Lung (tissue), 12 donors: ENCODE measurements around the gene SLC1A7. TPM values are rescaled to one million over a fixed set of nuclear protein-coding genes. Genes with fewer than 3 reads are reported as not detected.

ENCODE experiments used
- ATAC-seq: fragments of 200-7000 bp; cut with Tn5 transposase; one replicate; pipeline ENCODE4 v1.9.1; 2020; ENCODE audit warnings: moderate number of reproducible peaks; ENCODE audit not compliant: insufficient read depth, low FRiP score
- DNase-seq, 3 donors: peaks; one replicate each; pipeline ENCODE4 v3.0.0-alpha.2; 2013 to 2017
- H3K27ac ChIP-seq, 2 donors: one replicate each; pipeline ENCODE4 v1.5.1; 2013; ENCODE audit warnings: mild to moderate bottlenecking in 2 of 2, moderate library complexity in 2 of 2, control low read depth in 1 of 2, inconsistent platforms in 1 of 2, low read depth in 1 of 2, low read length in 1 of 2
- H3K27me3 ChIP-seq, 3 donors: one replicate each; pipeline ENCODE4 v1.5.1; 2013; ENCODE audit warnings: low read length in 2 of 3; ENCODE audit not compliant: control insufficient read depth in 3 of 3, insufficient read depth in 3 of 3
- H3K36me3 ChIP-seq, 4 donors: one replicate each; pipeline ENCODE4 v1.5.1; 2013; ENCODE audit warnings: low read length in 4 of 4, mild to moderate bottlenecking in 1 of 4, moderate library complexity in 1 of 4; ENCODE audit not compliant: control insufficient read depth in 4 of 4, insufficient read depth in 4 of 4
- H3K4me1 ChIP-seq, 5 donors: one replicate each; pipeline ENCODE4 v1.5.1; 2013; ENCODE audit warnings: low read length in 5 of 5, mild to moderate bottlenecking in 2 of 5, moderate library complexity in 1 of 5; ENCODE audit not compliant: control insufficient read depth in 5 of 5, insufficient read depth in 5 of 5
- H3K4me3 ChIP-seq: one replicate; pipeline ENCODE4 v1.5.1; 2013; ENCODE audit warnings: mild to moderate bottlenecking, control low read depth, moderate library complexity
- H3K9ac ChIP-seq, 2 donors: one replicate each; pipeline ENCODE4 v1.5.1; 2013; ENCODE audit warnings: low read length in 2 of 2, control low read depth in 1 of 2; ENCODE audit not compliant: insufficient read depth in 1 of 2
- H3K9me3 ChIP-seq, 4 donors: one replicate each; pipeline ENCODE4 v1.5.1; 2013; ENCODE audit warnings: low read length in 3 of 4, mild to moderate bottlenecking in 1 of 4, moderate library complexity in 1 of 4; ENCODE audit not compliant: control insufficient read depth in 4 of 4, insufficient read depth in 3 of 4
- WGBS, 2 donors: extraction: QIAGEN DNeasy Blood & Tissue Kit; methylation state at CpG; one replicate each; pipeline ENCODE4 v1.1.7; 2013; 5-methylcytosine and 5-hydroxymethylcytosine counted together
- polyA plus RNA-seq, 2 donors: library from polyadenylated mRNA; stranded (reverse); fragments of 200-250 nt; gene quantifications; one replicate each; pipeline ENCODE4 v1.2.1, GENCODE V29; 2013
- total RNA-seq, 2 donors: library from RNA; depleted of rRNA in 1 of 2; stranded (reverse); fragments of >200 nt in 1 of 2; gene quantifications; one replicate each; pipeline ENCODE4 v1.2.1, GENCODE V29; 2014 to 2021
- TF ChIP-seq, protein P1 (sequence below): IDR thresholded peaks from 2 replicates; pipeline ENCODE4 v1.5.1; 2012; ENCODE audit warnings: mild to moderate bottlenecking; ENCODE audit errors: control extremely low read depth, extremely low read depth
- donor health status: control.
- donor health status: control.
- donor health status: Bipolar disorder and iron deficiency.
- donor health status: healthy.
- donor health status: DM: yes; HTN: yes; CAD: no.

Gene SLC1A7
- total and polyA plus RNA-seq, 4 donors: 0.14 to 0.81 (median 0.38) TPM

GRCh38 chr1:53094533-53094919 is 47.9 kb downstream of the SLC1A7 start:
- H3K4me3 ChIP-seq: no peak overlapping the region
- no peaks in the 10 kb centered on the region for H3K36me3 ChIP-seq
- DNase-seq: no peak
- H3K4me1 ChIP-seq: peaks cover 0 to 7% (median 0%) of the 10 kb centered on the region in 5 donors
- no peaks in the 10 kb centered on the region for H3K27me3 ChIP-seq
- TF ChIP-seq, protein P1, sequence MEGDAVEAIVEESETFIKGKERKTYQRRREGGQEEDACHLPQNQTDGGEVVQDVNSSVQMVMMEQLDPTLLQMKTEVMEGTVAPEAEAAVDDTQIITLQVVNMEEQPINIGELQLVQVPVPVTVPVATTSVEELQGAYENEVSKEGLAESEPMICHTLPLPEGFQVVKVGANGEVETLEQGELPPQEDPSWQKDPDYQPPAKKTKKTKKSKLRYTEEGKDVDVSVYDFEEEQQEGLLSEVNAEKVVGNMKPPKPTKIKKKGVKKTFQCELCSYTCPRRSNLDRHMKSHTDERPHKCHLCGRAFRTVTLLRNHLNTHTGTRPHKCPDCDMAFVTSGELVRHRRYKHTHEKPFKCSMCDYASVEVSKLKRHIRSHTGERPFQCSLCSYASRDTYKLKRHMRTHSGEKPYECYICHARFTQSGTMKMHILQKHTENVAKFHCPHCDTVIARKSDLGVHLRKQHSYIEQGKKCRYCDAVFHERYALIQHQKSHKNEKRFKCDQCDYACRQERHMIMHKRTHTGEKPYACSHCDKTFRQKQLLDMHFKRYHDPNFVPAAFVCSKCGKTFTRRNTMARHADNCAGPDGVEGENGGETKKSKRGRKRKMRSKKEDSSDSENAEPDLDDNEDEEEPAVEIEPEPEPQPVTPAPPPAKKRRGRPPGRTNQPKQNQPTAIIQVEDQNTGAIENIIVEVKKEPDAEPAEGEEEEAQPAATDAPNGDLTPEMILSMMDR: no peak
- ATAC-seq: no peak
- no peak overlapping the region for H3K27ac ChIP-seq
- WGBS, 2 donors: 71 to 76% methylated on average over 13 of the region's 13 CpGs
- peaks cover 0 to 4% (median under 1%) of the 10 kb centered on the region in 4 donors for H3K9me3 ChIP-seq
- H3K9ac ChIP-seq: no peak overlapping the region

- Histone ChIP-seq H3K27me3 (no peaks in the 10 kb centered on the region), H3K4me3 (no peak overlapping the region), H3K27ac (no peak overlapping the region), H3K9ac (no peak overlapping the region), H3K4me1 (peaks cover 0 to 7% (median 0%) of the 10 kb centered on the region in 5 donors), H3K36me3 (no peaks in the 10 kb centered on the region), H3K9me3 (peaks cover 0 to 4% (median under 1%) of the 10 kb centered on the region in 4 donors)
- no peak for DNase-seq
- no peak for ATAC-seq
- 91% methylated on average over 20 of the region's 20 CpGs for WGBS, 2 donors
- TF ChIP-seq, protein P1: no peak
These were observed 48.5 kb downstream of the SLC1A7 start for GRCh38 chr1:53093778-53094532.

GRCh38 chr1:53093451-53093754 is 49.0 kb downstream of the SLC1A7 start:
- no peak overlapping the region for H3K4me3 ChIP-seq
- peaks cover 0 to 4% (median under 1%) of the 10 kb centered on the region in 4 donors for H3K9me3 ChIP-seq
- H3K27me3 ChIP-seq: no peaks in the 10 kb centered on the region
- no peak overlapping the region for H3K27ac ChIP-seq
- H3K36me3 ChIP-seq: no peaks in the 10 kb centered on the region
- no peak for ATAC-seq
- TF ChIP-seq, protein P1: no peak
- H3K4me1 ChIP-seq: peaks cover 0 to 7% (median 0%) of the 10 kb centered on the region in 5 donors
- no peak for DNase-seq
- no peak overlapping the region for H3K9ac ChIP-seq
- 88 to 95% methylated on average over 8 of the region's 8 CpGs for WGBS, 2 donors
